SK-N-MC (cell line): ENCODE measurements around the gene ADH1A.

Source experiments
- DNase-seq: peaks from one replicate; pipeline ENCODE4 v3.0.0-alpha.2; 2011; ENCODE audit warnings: low read depth, low spot score
- H3K27ac ChIP-seq: fragments of 200-600 bp; sonication (generic); 2 replicates; pipeline ENCODE4 v1.5.1; 2016; ENCODE audit warnings: mixed run types
- H3K36me3 ChIP-seq: fragments of 200-600 bp; sonication (generic); 2 replicates; pipeline ENCODE4 v1.6.1; 2017; ENCODE audit warnings: antibody characterized with exemption, low read length, mixed read lengths; ENCODE audit not compliant: insufficient read depth
- H3K4me3 ChIP-seq: fragments of 200-600 bp; sonication (generic); 2 replicates; pipeline ENCODE4 v1.5.1; 2016
- H3K9ac ChIP-seq: fragments of 200-600 bp; sonication (generic); 2 replicates; pipeline ENCODE4 v1.8.0; 2017; ENCODE audit warnings: mixed run types, mixed read lengths; ENCODE audit not compliant: insufficient read length
- H3K9me3 ChIP-seq: fragments of 200-600 bp; sonication (generic); 2 replicates; pipeline ENCODE4 v1.6.1; 2017; ENCODE audit warnings: low read depth, mild to moderate bottlenecking, antibody characterized with exemption, low read length, moderate library complexity, mixed read lengths
- EZH2 ChIP-seq: fragments of 200-600 bp; sonication (generic); IDR thresholded peaks from one replicate; pipeline ENCODE4 v1.6.1; 2017; ENCODE audit warnings: antibody characterized with exemption
- FOXP2 ChIP-seq: optimal IDR thresholded peaks from 2 replicates; pipeline ENCODE3; 2011; ENCODE audit warnings: mild to moderate bottlenecking, moderate library complexity; ENCODE audit not compliant: insufficient read depth; ENCODE audit errors: extremely low read length, control extremely low read depth
- POLR2AphosphoS5 ChIP-seq: IDR thresholded peaks from 2 replicates; pipeline ENCODE4 v1.6.1; 2012; ENCODE audit warnings: mild to moderate bottlenecking, low read depth, low read length, borderline replicate concordance

Gene ADH1A

GRCh38 chr4:99300934-99301333 is 10.1 kb upstream of the ADH1A start:
- no peaks in the 10 kb centered on the region for H3K36me3 ChIP-seq
- H3K4me3 ChIP-seq, result peak overlapping the region; percentile 27; the same call in 1 of the 2 replicates
- H3K9ac ChIP-seq, result no peak overlapping the region
- no peaks in the 10 kb centered on the region for H3K9me3 ChIP-seq
- TF ChIP-seq EZH2 (no peak), POLR2AphosphoS5 (no peak), FOXP2 (no peak)
- DNase-seq, result peak; percentile 85
- peak overlapping the region; percentile 32; the same call in 1 of the 2 replicates for H3K27ac ChIP-seq

GRCh38 chr4:99293357-99293756 is 2.6 kb upstream of the ADH1A start:
- Histone ChIP-seq H3K9me3 (no peaks in the 10 kb centered on the region), H3K27ac (no peak overlapping the region), H3K4me3 (no peak overlapping the region), H3K36me3 (no peaks in the 10 kb centered on the region), H3K9ac (no peak overlapping the region)
- TF ChIP-seq POLR2AphosphoS5 (no peak), EZH2 (no peak), FOXP2 (no peak)
- DNase-seq, result no peak

- no peak overlapping the region for H3K4me3 ChIP-seq
- no peak overlapping the region for H3K27ac ChIP-seq
- no peak overlapping the region for H3K9ac ChIP-seq
- no peaks in the 10 kb centered on the region for H3K36me3 ChIP-seq
- no peak for DNase-seq
- TF ChIP-seq POLR2AphosphoS5, result no peak
- no peak for TF ChIP-seq EZH2
- no peak for TF ChIP-seq FOXP2
- H3K9me3 ChIP-seq, result no peaks in the 10 kb centered on the region
Measured at GRCh38 chr4:99285387-99285786, 5.4 kb downstream of the ADH1A start.

- Histone ChIP-seq H3K4me3 (no peak overlapping the region), H3K27ac (no peak overlapping the region), H3K9ac (no peak overlapping the region), H3K36me3 (no peaks in the 10 kb centered on the region), H3K9me3 (no peaks in the 10 kb centered on the region)
- DNase-seq, result no peak
- no peak for TF ChIP-seq FOXP2
- no peak for TF ChIP-seq POLR2AphosphoS5
- TF ChIP-seq EZH2, result no peak
Measured at GRCh38 chr4:99282731-99283130, 8.1 kb downstream of the ADH1A start.

GRCh38 chr4:99281261-99281660 is 9.5 kb downstream of the ADH1A start:
- Histone ChIP-seq H3K9ac (no peak overlapping the region), H3K36me3 (no peaks in the 10 kb centered on the region), H3K27ac (no peak overlapping the region), H3K4me3 (no peak overlapping the region), H3K9me3 (no peaks in the 10 kb centered on the region)
- DNase-seq, result no peak
- no peak for TF ChIP-seq POLR2AphosphoS5
- no peak for TF ChIP-seq EZH2
- TF ChIP-seq FOXP2, result no peak

GRCh38 chr4:99276417-99276816 is 14.4 kb downstream of the ADH1A start:
- no peak for DNase-seq
- no peaks in the 10 kb centered on the region for H3K9me3 ChIP-seq
- no peak overlapping the region for H3K9ac ChIP-seq
- no peaks in the 10 kb centered on the region for H3K36me3 ChIP-seq
- H3K4me3 ChIP-seq, result no peak overlapping the region
- no peak overlapping the region for H3K27ac ChIP-seq
- TF ChIP-seq POLR2AphosphoS5 (no peak), EZH2 (no peak), FOXP2 (no peak)

- Histone ChIP-seq H3K4me3 (no peak overlapping the region), H3K9me3 (no peaks in the 10 kb centered on the region)
Measured at GRCh38 chr4:99275885-99276284, 14.9 kb downstream of the ADH1A start.

GRCh38 chr4:99275050-99275449 is 15.7 kb downstream of the ADH1A start:
- TF ChIP-seq EZH2 (no peak), FOXP2 (no peak), POLR2AphosphoS5 (no peak)
- no peak for DNase-seq
- no peaks in the 10 kb centered on the region for H3K36me3 ChIP-seq

More at GRCh38 chr4:99275885-99276284, 14.9 kb downstream of the ADH1A start:
- H3K27ac ChIP-seq, result no peak overlapping the region
- no peak for TF ChIP-seq FOXP2
- TF ChIP-seq POLR2AphosphoS5, result no peak
- TF ChIP-seq EZH2, result no peak
- no peaks in the 10 kb centered on the region for H3K36me3 ChIP-seq
- no peak overlapping the region for H3K9ac ChIP-seq
- DNase-seq, result no peak

GRCh38 chr4:99273704-99274103 is 17.1 kb downstream of the ADH1A start:
- TF ChIP-seq POLR2AphosphoS5 (no peak), FOXP2 (no peak), EZH2 (no peak)
- H3K27ac ChIP-seq, result no peak overlapping the region
- no peak for DNase-seq

More at GRCh38 chr4:99275050-99275449, 15.7 kb downstream of the ADH1A start:
- Histone ChIP-seq H3K4me3 (no peak overlapping the region), H3K9me3 (no peaks in the 10 kb centered on the region), H3K9ac (no peak overlapping the region), H3K27ac (no peak overlapping the region)

GRCh38 chr4:99264927-99265326 is 25.9 kb downstream of the ADH1A start:
- DNase-seq, result no peak
- no peak overlapping the region for H3K4me3 ChIP-seq
- H3K9ac ChIP-seq, result no peak overlapping the region
- TF ChIP-seq FOXP2 (no peak), POLR2AphosphoS5 (no peak), EZH2 (no peak)
- H3K9me3 ChIP-seq, result no peaks in the 10 kb centered on the region
- no peaks in the 10 kb centered on the region for H3K36me3 ChIP-seq
- H3K27ac ChIP-seq, result no peak overlapping the region

More at GRCh38 chr4:99273704-99274103, 17.1 kb downstream of the ADH1A start:
- H3K36me3 ChIP-seq, result no peaks in the 10 kb centered on the region
- no peak overlapping the region for H3K4me3 ChIP-seq
- H3K9ac ChIP-seq, result no peak overlapping the region
- no peaks in the 10 kb centered on the region for H3K9me3 ChIP-seq
